Gastroesophageal sphincter (tissue), 3 donors: Measurements from ENCODE around the gene TBRG4.

ENCODE experiments used
- EP300 ChIP-seq: sonication (generic); formaldehyde crosslinking; IDR thresholded peaks from one replicate; pipeline ENCODE4 v1.6.1; 2017; ENCODE audit warnings: antibody characterized with exemption, mild to moderate bottlenecking
- POLR2AphosphoS5 ChIP-seq: sonication (generic); formaldehyde crosslinking; IDR thresholded peaks from one replicate; pipeline ENCODE4 v1.6.1; 2017; ENCODE audit warnings: antibody characterized with exemption
- TF ChIP-seq, protein P1 (sequence below), 4 experiments: fragments of 200-600 bp in 2 of 4; fragments of 450-650 bp in 2 of 4; sonication (generic) in 1 of 4; IDR thresholded peaks; one replicate each; pipeline ENCODE4 v1.5.1; 2017 to 2019; ENCODE audit warnings: antibody characterized with exemption in 4 of 4, mild to moderate bottlenecking in 2 of 4, moderate library complexity in 2 of 4

DNA sequence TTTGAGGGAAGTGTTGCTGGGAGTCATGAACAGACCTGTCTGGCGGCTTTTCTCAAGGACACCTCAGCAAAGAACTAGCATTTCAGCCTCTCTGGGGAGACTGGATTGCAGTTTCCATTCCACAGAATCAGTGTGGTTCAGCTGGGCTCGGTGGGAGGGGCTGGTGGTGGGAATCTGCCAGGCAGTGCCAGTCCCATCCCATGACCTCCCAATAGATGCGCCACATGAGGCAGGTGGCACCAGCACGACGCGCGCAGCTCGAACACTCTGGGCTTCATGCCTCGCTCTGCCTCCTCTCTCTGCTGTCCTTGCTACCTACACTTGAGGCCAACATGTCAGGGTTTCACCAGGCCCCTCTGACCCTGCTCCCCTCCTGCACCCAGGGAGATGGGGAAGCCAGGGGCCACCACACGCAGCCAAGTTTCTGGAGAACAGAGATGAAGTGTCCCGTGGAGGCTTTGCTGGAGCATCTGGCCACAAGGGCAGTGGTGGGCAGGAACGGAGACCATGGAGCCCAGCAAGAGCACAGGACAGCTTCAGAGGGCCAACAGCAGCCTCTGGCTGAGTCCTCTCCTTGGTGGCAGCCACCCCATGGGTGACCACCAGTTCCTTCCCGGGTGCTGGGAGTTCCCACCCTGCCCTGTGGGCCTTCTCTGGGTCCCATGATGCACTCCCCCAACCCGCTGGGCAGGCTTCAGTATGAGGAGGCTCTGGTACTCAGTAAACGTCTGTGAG, 25.0 kb downstream of the TBRG4 start:
- no peak for TF ChIP-seq EP300
- TF ChIP-seq, protein P1, sequence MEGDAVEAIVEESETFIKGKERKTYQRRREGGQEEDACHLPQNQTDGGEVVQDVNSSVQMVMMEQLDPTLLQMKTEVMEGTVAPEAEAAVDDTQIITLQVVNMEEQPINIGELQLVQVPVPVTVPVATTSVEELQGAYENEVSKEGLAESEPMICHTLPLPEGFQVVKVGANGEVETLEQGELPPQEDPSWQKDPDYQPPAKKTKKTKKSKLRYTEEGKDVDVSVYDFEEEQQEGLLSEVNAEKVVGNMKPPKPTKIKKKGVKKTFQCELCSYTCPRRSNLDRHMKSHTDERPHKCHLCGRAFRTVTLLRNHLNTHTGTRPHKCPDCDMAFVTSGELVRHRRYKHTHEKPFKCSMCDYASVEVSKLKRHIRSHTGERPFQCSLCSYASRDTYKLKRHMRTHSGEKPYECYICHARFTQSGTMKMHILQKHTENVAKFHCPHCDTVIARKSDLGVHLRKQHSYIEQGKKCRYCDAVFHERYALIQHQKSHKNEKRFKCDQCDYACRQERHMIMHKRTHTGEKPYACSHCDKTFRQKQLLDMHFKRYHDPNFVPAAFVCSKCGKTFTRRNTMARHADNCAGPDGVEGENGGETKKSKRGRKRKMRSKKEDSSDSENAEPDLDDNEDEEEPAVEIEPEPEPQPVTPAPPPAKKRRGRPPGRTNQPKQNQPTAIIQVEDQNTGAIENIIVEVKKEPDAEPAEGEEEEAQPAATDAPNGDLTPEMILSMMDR (IDR thresholded peaks at IDR 0.05) = no peak
- TF ChIP-seq POLR2AphosphoS5 = no peak
